Measurements from ENCODE around the gene CYGB.

DNA sequence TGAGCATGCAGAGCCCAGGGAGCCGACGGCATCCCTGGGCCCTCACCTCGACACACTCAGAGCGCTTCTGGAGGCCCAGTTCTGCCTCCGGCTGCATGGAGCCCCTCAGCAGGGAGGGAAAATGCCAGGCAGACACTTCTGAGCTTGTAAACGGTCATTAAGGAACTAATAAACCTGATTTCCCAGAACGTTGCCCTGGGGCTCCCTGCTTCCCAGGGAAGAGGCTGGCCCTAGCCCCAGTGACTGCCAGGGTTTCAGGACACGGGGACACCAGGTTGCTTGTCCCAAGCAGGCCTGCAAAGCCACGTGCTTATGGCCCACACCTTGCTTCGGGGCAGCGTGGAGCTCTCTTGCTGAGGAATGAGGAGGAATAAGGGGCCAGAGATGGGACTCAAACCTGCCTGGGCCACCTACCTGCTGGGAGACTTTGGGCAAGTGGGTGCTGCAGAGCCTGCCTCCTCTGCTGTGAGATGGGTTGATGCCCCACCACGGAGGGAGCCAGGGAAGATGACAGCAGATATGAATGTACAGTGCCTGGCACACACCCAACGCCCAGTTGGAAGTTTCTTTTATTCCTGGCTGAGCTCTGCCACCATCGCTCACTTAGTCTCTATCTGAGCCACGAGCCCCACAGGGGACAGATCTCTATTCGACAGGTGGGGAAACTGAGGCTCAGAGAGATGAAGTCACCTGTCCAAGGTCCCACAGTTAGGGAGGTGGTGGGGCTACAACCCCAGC, 41.7 kb downstream of the CYGB start:
- no peak for TF ChIP-seq POLR2A (IDR thresholded peaks at IDR 0.05; ENCODE audit: low read length)
- no peak for TF ChIP-seq GATA1 (IDR thresholded peaks at IDR 0.05; ENCODE audit: low read depth, low read length)
